ENCODE data around the gene PSAPL1.

Gene PSAPL1

GRCh38 chr4:7434766-7435150 lies at the start of gene PSAPL1:
PSAPL1 (minus strand) TSS chr4:7434930; CDS start chr4:7434879, 51 bp downstream.
- no peak for DNase-seq
- Mint-ChIP-seq H3K9me3 (no peaks in the 10 kb centered on the region), H3K27me3 (no peaks in the 10 kb centered on the region), H3K4me3 (no peak within 1 kb of the TSS), H3K27ac (no peak within 1 kb of the TSS), H3K4me1 (no peaks in the 10 kb centered on the region), H3K36me3 (no peaks in the 10 kb centered on the region)
- CTCF ChIA-PET: no interaction called here

GRCh38 chr4:7481227-7481626 lies 46.5 kb upstream of the PSAPL1 start:
- CTCF ChIA-PET: no interaction called here
- DNase-seq: no peak
- H3K4me3 Mint-ChIP-seq: no peak overlapping the region
- H3K4me1 Mint-ChIP-seq: no peaks in the 10 kb centered on the region
- no peak overlapping the region for H3K27ac Mint-ChIP-seq
- peaks cover 6% of the 10 kb centered on the region for H3K27me3 Mint-ChIP-seq
- H3K9me3 Mint-ChIP-seq: peaks cover 1% of the 10 kb centered on the region
- H3K36me3 Mint-ChIP-seq: no peaks in the 10 kb centered on the region

GRCh38 chr4:7480423-7480822 lies 45.7 kb upstream of the PSAPL1 start:
- H3K27me3 Mint-ChIP-seq: peaks cover 6% of the 10 kb centered on the region

GRCh38 chr4:7478665-7479064 lies 43.9 kb upstream of the PSAPL1 start:
- CTCF ChIA-PET: no interaction called here
- peaks cover 1% of the 10 kb centered on the region for H3K9me3 Mint-ChIP-seq
- no peak overlapping the region for H3K27ac Mint-ChIP-seq
- no peaks in the 10 kb centered on the region for H3K4me1 Mint-ChIP-seq
- peaks cover 3% of the 10 kb centered on the region for H3K27me3 Mint-ChIP-seq
- DNase-seq: no peak
- H3K36me3 Mint-ChIP-seq: no peaks in the 10 kb centered on the region
- no peak overlapping the region for H3K4me3 Mint-ChIP-seq

More at GRCh38 chr4:7480423-7480822, 45.7 kb upstream of the PSAPL1 start:
- Mint-ChIP-seq H3K9me3 (peaks cover 1% of the 10 kb centered on the region), H3K27ac (no peak overlapping the region), H3K4me1 (no peaks in the 10 kb centered on the region), H3K36me3 (no peaks in the 10 kb centered on the region), H3K4me3 (no peak overlapping the region)
- no peak for DNase-seq
- CTCF ChIA-PET: no interaction called here

- H3K27me3 Mint-ChIP-seq: peaks cover 3% of the 10 kb centered on the region
- CTCF ChIA-PET: no interaction called here
- no peaks in the 10 kb centered on the region for H3K9me3 Mint-ChIP-seq
- DNase-seq: no peak
- no peaks in the 10 kb centered on the region for H3K36me3 Mint-ChIP-seq
- no peak overlapping the region for H3K4me3 Mint-ChIP-seq
- no peaks in the 10 kb centered on the region for H3K4me1 Mint-ChIP-seq
- no peak overlapping the region for H3K27ac Mint-ChIP-seq
Observed at GRCh38 chr4:7477695-7478094, 43.0 kb upstream of the PSAPL1 start.

GRCh38 chr4:7476820-7477219 lies 42.1 kb upstream of the PSAPL1 start:
- CTCF ChIA-PET: no interaction called here
- peaks cover 8% of the 10 kb centered on the region for H3K27me3 Mint-ChIP-seq
- H3K27ac Mint-ChIP-seq: no peak overlapping the region
- H3K36me3 Mint-ChIP-seq: no peaks in the 10 kb centered on the region
- H3K4me3 Mint-ChIP-seq: no peak overlapping the region
- DNase-seq: no peak
- no peaks in the 10 kb centered on the region for H3K9me3 Mint-ChIP-seq
- H3K4me1 Mint-ChIP-seq: no peaks in the 10 kb centered on the region

- H3K27ac Mint-ChIP-seq: no peak overlapping the region
- DNase-seq: no peak
- H3K4me3 Mint-ChIP-seq: no peak overlapping the region
- H3K27me3 Mint-ChIP-seq: peaks cover 8% of the 10 kb centered on the region
- H3K9me3 Mint-ChIP-seq: no peaks in the 10 kb centered on the region
- CTCF ChIA-PET: no interaction called here
- no peaks in the 10 kb centered on the region for H3K4me1 Mint-ChIP-seq
- H3K36me3 Mint-ChIP-seq: no peaks in the 10 kb centered on the region
Observed at GRCh38 chr4:7475207-7475606, 40.5 kb upstream of the PSAPL1 start.

- no peaks in the 10 kb centered on the region for H3K36me3 Mint-ChIP-seq
- peaks cover 8% of the 10 kb centered on the region for H3K27me3 Mint-ChIP-seq
- no peak overlapping the region for H3K27ac Mint-ChIP-seq
- CTCF ChIA-PET: no interaction called here
- no peaks in the 10 kb centered on the region for H3K4me1 Mint-ChIP-seq
- no peak for DNase-seq
- no peaks in the 10 kb centered on the region for H3K9me3 Mint-ChIP-seq
- no peak overlapping the region for H3K4me3 Mint-ChIP-seq
Observed at GRCh38 chr4:7474320-7474719, 39.6 kb upstream of the PSAPL1 start.

GRCh38 chr4:7473081-7473480 lies 38.4 kb upstream of the PSAPL1 start:
- Mint-ChIP-seq H3K4me3 (no peak overlapping the region), H3K9me3 (no peaks in the 10 kb centered on the region), H3K27ac (no peak overlapping the region), H3K27me3 (peaks cover 8% of the 10 kb centered on the region), H3K4me1 (no peaks in the 10 kb centered on the region), H3K36me3 (no peaks in the 10 kb centered on the region)
- CTCF ChIA-PET: no interaction called here
- DNase-seq: no peak

GRCh38 chr4:7472442-7473013 lies 37.8 kb upstream of the PSAPL1 start:
- H3K27ac Mint-ChIP-seq: no peak overlapping the region
- no peaks in the 10 kb centered on the region for H3K36me3 Mint-ChIP-seq
- no peaks in the 10 kb centered on the region for H3K9me3 Mint-ChIP-seq
- no peak for DNase-seq
- H3K27me3 Mint-ChIP-seq: peaks cover 8% of the 10 kb centered on the region
- CTCF ChIA-PET: no interaction called here
- no peaks in the 10 kb centered on the region for H3K4me1 Mint-ChIP-seq
- no peak overlapping the region for H3K4me3 Mint-ChIP-seq

- H3K4me3 Mint-ChIP-seq: no peak overlapping the region
- DNase-seq: no peak
- no peaks in the 10 kb centered on the region for H3K9me3 Mint-ChIP-seq
- no peaks in the 10 kb centered on the region for H3K4me1 Mint-ChIP-seq
- CTCF ChIA-PET: no interaction called here
- peaks cover 5% of the 10 kb centered on the region for H3K27me3 Mint-ChIP-seq
- no peak overlapping the region for H3K27ac Mint-ChIP-seq
- no peaks in the 10 kb centered on the region for H3K36me3 Mint-ChIP-seq
Observed at GRCh38 chr4:7470522-7471128, 35.9 kb upstream of the PSAPL1 start.

- Mint-ChIP-seq H3K27ac (no peak overlapping the region), H3K9me3 (no peaks in the 10 kb centered on the region), H3K4me3 (no peak overlapping the region), H3K36me3 (no peaks in the 10 kb centered on the region), H3K4me1 (no peaks in the 10 kb centered on the region), H3K27me3 (peaks cover 5% of the 10 kb centered on the region)
- CTCF ChIA-PET: no interaction called here
- no peak for DNase-seq
Observed at GRCh38 chr4:7470111-7470510, 35.4 kb upstream of the PSAPL1 start.

- no peak for DNase-seq
- H3K27ac Mint-ChIP-seq: no peak overlapping the region
- CTCF ChIA-PET: interaction anchor here (0.7 kb wide), 1 partner anchor 612 kb away, joined by 3 read pairs; no protein-coding TSS in a partner anchor
- H3K4me3 Mint-ChIP-seq: no peak overlapping the region
- H3K27me3 Mint-ChIP-seq: peaks cover 5% of the 10 kb centered on the region
- H3K4me1 Mint-ChIP-seq: no peaks in the 10 kb centered on the region
- no peaks in the 10 kb centered on the region for H3K9me3 Mint-ChIP-seq
- no peaks in the 10 kb centered on the region for H3K36me3 Mint-ChIP-seq
Observed at GRCh38 chr4:7469023-7469422, 34.3 kb upstream of the PSAPL1 start.

GRCh38 chr4:7467471-7467870 lies 32.7 kb upstream of the PSAPL1 start:
- DNase-seq: no peak
- Mint-ChIP-seq H3K4me1 (no peaks in the 10 kb centered on the region), H3K27ac (no peak overlapping the region), H3K9me3 (no peaks in the 10 kb centered on the region), H3K36me3 (no peaks in the 10 kb centered on the region), H3K27me3 (peaks cover 5% of the 10 kb centered on the region), H3K4me3 (no peak overlapping the region)
- CTCF ChIA-PET: no interaction called here

GRCh38 chr4:7466904-7467303 lies 32.2 kb upstream of the PSAPL1 start:
- DNase-seq: no peak
- no peaks in the 10 kb centered on the region for H3K4me1 Mint-ChIP-seq

More at GRCh38 chr4:7466904-7467303, 32.2 kb upstream of the PSAPL1 start:
- H3K27me3 Mint-ChIP-seq: peaks cover 1% of the 10 kb centered on the region
- H3K36me3 Mint-ChIP-seq: no peaks in the 10 kb centered on the region
- CTCF ChIA-PET: no interaction called here
- no peak overlapping the region for H3K4me3 Mint-ChIP-seq
- no peaks in the 10 kb centered on the region for H3K9me3 Mint-ChIP-seq
- H3K27ac Mint-ChIP-seq: no peak overlapping the region

All from activated naive CD4-positive, alpha-beta T cell treated with anti-CD3 and anti-CD28 coated beads, Interleukin-2, amount 10 ng/mL, durations not matched to agents 7 days and 5 days (primary cell).